Esophagus squamous epithelium (tissue), 5 donors: ENCODE data around the gene LMOD3. TPM values are rescaled to one million over a fixed set of nuclear protein-coding genes. Genes with fewer than 3 reads are reported as not detected.

Source experiments
- DNase-seq: peaks from one replicate; lab custom pipeline; 2025; lab: John Stamatoyannopoulos, UW
- H3K27ac ChIP-seq, 4 donors: fragments of 200-600 bp; sonication (generic); one replicate each; pipeline ENCODE4 v1.5.1; 2016 to 2019; ENCODE audit warnings: mild to moderate bottlenecking in 1 of 4
- H3K27me3 ChIP-seq, 4 donors: fragments of 200-600 bp; sonication (generic); 1 replicate in 3 of 4; 2 replicates in 1 of 4; pipeline versions ENCODE4 v1.5.1 to v1.6.0; 2017 to 2021; ENCODE audit warnings: antibody characterized with exemption in 1 of 4
- H3K36me3 ChIP-seq, 3 donors: fragments of 200-600 bp; sonication (generic); one replicate each; pipeline ENCODE4 v1.5.1; 2016 to 2019
- H3K4me1 ChIP-seq, 3 donors: fragments of 200-600 bp; sonication (generic); one replicate each; pipeline ENCODE4 v1.5.1; 2017 to 2019
- H3K4me3 ChIP-seq, 4 donors: fragments of 200-600 bp; sonication (generic); 1 replicate in 3 of 4; 2 replicates in 1 of 4; pipeline ENCODE4 v1.5.1; 2016 to 2019; ENCODE audit warnings: mild to moderate bottlenecking in 2 of 4, moderate library complexity in 1 of 4
- H3K9me3 ChIP-seq, 3 donors: fragments of 200-600 bp; sonication (generic); one replicate each; pipeline ENCODE4 v1.5.1; 2016 to 2019
- POLR2A ChIP-seq, 4 donors: fragments of 450-650 bp; IDR thresholded peaks; one replicate each; pipeline ENCODE4 v1.6.1; 2017; ENCODE audit warnings: antibody characterized with exemption in 4 of 4, mild to moderate bottlenecking in 4 of 4, moderate library complexity in 3 of 4
- WGBS, 2 donors: methylation state at CpG; one replicate each; pipeline ENCODE4 v1.1.5; 2018; 5-methylcytosine and 5-hydroxymethylcytosine counted together
- intact Hi-C: fragments of 100-400 bp; cut with DNase I; formaldehyde crosslinking; loops from one replicate; pipeline ENCODE4 v1.15.0; 2022
- total RNA-seq, 4 donors: library from RNA; depleted of rRNA; stranded (reverse); fragments of >200 nt; gene quantifications; one replicate each; pipeline ENCODE4 v1.1.0, GENCODE V29; 2016
- TF ChIP-seq, protein P1 (sequence below), 6 experiments: fragments of 450-650 bp in 4 of 6; fragments of 200-600 bp in 2 of 6; sonication (generic) in 2 of 6; IDR thresholded peaks; one replicate each; pipeline ENCODE4 v1.5.1; 2016 to 2019; ENCODE audit warnings: antibody characterized with exemption in 6 of 6, mild to moderate bottlenecking in 4 of 6, moderate library complexity in 4 of 6
- donor health status: DM: yes; HTN: yes; CAD: no.

Gene LMOD3
- total RNA-seq, 4 donors from 2014 or later, result under 0.01 TPM; not detected in 3

DNA sequence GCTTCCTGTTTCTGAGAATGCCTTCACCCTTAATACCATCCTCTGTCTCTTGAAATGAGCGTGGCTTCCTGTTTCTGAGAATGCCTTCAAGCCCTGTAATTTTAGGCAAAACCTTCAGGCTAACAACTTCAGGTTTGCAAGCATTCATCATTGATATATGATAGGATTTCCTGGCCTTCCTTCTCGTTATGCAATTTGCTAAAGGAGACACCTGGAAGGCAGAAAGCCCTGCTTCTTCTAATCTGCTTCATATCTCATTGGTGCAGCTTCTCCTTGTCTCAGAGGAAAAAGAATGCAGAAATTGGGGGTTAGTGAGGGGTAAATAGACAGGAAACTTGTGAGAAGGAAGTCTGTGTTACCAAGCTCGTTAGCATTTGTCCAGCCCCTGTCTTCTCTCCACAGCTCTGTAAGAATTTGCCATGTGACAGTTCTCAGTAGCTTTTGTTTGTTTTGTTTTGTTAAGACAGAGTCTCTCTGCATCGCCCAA is 30.3 kb downstream of the LMOD3 start:
- no peak for DNase-seq
- no peaks in the 10 kb centered on the region for H3K27me3 ChIP-seq
- H3K27ac ChIP-seq, result peak overlapping the region; percentile 61 to 96 (median 86)
- H3K36me3 ChIP-seq, result peaks cover 0 to 10% (median 0%) of the 10 kb centered on the region in 3 donors
- intact Hi-C loops, result no loop called here
- peak in 1 of 4 donors; percentile 19 for TF ChIP-seq POLR2A (IDR thresholded peaks at IDR 0.05)
- TF ChIP-seq, protein P1, sequence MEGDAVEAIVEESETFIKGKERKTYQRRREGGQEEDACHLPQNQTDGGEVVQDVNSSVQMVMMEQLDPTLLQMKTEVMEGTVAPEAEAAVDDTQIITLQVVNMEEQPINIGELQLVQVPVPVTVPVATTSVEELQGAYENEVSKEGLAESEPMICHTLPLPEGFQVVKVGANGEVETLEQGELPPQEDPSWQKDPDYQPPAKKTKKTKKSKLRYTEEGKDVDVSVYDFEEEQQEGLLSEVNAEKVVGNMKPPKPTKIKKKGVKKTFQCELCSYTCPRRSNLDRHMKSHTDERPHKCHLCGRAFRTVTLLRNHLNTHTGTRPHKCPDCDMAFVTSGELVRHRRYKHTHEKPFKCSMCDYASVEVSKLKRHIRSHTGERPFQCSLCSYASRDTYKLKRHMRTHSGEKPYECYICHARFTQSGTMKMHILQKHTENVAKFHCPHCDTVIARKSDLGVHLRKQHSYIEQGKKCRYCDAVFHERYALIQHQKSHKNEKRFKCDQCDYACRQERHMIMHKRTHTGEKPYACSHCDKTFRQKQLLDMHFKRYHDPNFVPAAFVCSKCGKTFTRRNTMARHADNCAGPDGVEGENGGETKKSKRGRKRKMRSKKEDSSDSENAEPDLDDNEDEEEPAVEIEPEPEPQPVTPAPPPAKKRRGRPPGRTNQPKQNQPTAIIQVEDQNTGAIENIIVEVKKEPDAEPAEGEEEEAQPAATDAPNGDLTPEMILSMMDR (IDR thresholded peaks at IDR 0.05), result no peak
- no peaks in the 10 kb centered on the region for H3K9me3 ChIP-seq
- 17 to 23% methylated on average over 4 of the region's 4 CpGs for WGBS, 2 donors
- H3K4me3 ChIP-seq, result peak overlapping the region in 1 of 4 donors; percentile 33
- peaks cover 64 to 100% (median 87%) of the 10 kb centered on the region in 3 donors for H3K4me1 ChIP-seq

DNA sequence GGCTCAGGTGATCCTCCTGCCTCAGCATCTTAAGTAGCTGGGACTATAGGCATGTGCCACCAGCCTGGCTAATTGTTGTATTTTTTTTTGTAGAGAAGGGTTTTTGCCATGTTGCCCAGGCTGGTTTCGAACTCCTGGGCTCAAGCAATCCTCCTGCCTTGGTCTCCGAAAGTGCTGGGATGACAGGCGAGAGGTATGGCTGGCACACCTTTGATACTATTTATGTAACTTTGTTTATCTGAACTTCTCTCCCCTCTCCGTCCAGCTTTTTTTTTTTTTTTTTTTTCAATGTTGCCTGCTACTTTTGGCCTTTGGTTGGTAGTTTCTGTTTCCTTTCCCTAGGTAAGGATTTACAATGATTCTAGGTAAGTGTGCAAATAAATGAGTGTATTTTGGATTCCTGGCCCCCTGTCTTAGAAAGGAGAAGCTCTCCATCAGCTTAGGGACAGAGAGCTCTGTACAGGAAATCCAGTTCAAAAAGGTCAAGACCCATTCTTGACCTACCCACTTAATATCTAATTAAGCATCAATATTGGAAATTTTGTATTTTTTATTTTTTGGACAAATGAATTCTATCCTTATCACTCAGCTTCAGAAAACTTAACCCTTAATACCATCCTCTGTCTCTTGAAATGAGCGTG is 30.9 kb downstream of the LMOD3 start:
- TF ChIP-seq, protein P1 (IDR thresholded peaks at IDR 0.05), result no peak
- no peak for TF ChIP-seq POLR2A (IDR thresholded peaks at IDR 0.05)
- Histone ChIP-seq H3K4me1 (peaks cover 70 to 100% (median 91%) of the 10 kb centered on the region in 3 donors), H3K27ac (peak overlapping the region; percentile 61 to 96 (median 86)), H3K9me3 (no peaks in the 10 kb centered on the region), H3K36me3 (peaks cover 0 to 10% (median 0%) of the 10 kb centered on the region in 3 donors), H3K27me3 (no peaks in the 10 kb centered on the region), H3K4me3 (no peak overlapping the region)
- DNase-seq, result no peak
- 62 to 67% methylated on average over 5 of the region's 5 CpGs for WGBS, 2 donors
- intact Hi-C loops, result no loop called here

DNA sequence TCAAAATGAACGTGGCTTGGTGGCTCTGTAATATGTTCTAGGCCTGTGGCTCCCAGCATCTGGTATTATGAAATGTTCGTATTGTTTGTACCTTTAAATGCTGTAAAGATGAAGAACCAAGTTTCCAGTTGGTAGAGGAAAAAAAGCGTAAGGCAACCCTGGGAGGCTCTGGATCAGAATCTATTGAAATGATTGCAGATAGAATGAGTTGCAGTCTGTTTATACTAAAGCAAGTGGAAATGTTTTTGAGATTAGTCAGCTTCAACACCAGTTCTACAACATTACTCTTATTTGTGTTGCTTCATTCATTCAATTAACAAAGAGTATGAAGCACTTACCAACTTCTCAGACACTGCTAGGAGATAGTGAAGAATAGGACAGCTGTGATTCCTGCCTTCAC is 32.4 kb downstream of the LMOD3 start:
- H3K4me1 ChIP-seq, result peaks cover 70 to 95% (median 81%) of the 10 kb centered on the region in 3 donors

DNA sequence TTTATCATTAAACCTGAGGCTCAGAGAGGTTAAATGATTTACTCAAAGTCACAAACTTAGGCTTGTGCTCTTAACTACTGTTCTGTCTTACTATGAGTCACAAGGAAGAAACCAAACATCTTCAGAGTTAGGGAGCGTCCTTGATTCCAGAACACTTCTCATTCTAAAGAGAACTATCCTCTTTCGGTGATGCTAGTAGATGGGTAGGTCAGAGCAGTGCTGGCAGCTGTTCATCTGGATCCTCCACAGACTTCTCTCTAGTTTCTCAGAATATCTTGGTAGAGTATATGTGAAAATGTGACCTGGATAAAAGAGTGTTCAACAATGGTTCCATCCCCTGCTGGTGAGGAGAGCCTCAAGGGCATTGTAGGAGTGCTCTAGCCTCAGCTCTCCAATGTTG is 34.3 kb downstream of the LMOD3 start:
- peak overlapping the region; percentile 66 to 96 (median 90) for H3K27ac ChIP-seq
- H3K9me3 ChIP-seq, result no peaks in the 10 kb centered on the region
- H3K4me3 ChIP-seq, result peak overlapping the region in 3 of 4 donors; percentile 71 to 90 (median 80)
- H3K36me3 ChIP-seq, result no peaks in the 10 kb centered on the region
- 16 to 26% methylated on average over 2 of the region's 2 CpGs for WGBS, 2 donors
- H3K27me3 ChIP-seq, result no peaks in the 10 kb centered on the region
- intact Hi-C loops, result no loop called here
- TF ChIP-seq, protein P1 (IDR thresholded peaks at IDR 0.05), result peak in 1 of 6 experiments; percentile 20
- no peak for TF ChIP-seq POLR2A (IDR thresholded peaks at IDR 0.05)
- peaks cover 71 to 92% (median 74%) of the 10 kb centered on the region in 3 donors for H3K4me1 ChIP-seq
- no peak for DNase-seq

More for the DNA sequence above, 32.4 kb downstream of the LMOD3 start:
- no peaks in the 10 kb centered on the region for H3K27me3 ChIP-seq
- no peak for TF ChIP-seq POLR2A (IDR thresholded peaks at IDR 0.05)
- TF ChIP-seq, protein P1 (IDR thresholded peaks at IDR 0.05), result no peak
- peak overlapping the region; percentile 54 to 96 (median 76) for H3K27ac ChIP-seq
- intact Hi-C loops, result no loop called here
- 10 to 25% methylated on average over 3 of the region's 3 CpGs for WGBS, 2 donors
- no peaks in the 10 kb centered on the region for H3K9me3 ChIP-seq
- H3K4me3 ChIP-seq, result peak overlapping the region in 1 of 4 donors; percentile 9
- peaks cover 0 to 5% (median 0%) of the 10 kb centered on the region in 3 donors for H3K36me3 ChIP-seq
- DNase-seq, result no peak
